Stimulated activated CD8-positive, alpha-beta memory T cell treated with anti-CD3 and anti-CD28 coated beads, Interleukin-15, amount 100 ng/mL, for 24 hours (primary cell): ENCODE measurements around the gene MTPN.

Experiments
- DNase-seq: peaks from one replicate; pipeline ENCODE4 v3.0.0-alpha.2; 2020; ENCODE audit warnings: low read depth

The MTPN gene, protein sequence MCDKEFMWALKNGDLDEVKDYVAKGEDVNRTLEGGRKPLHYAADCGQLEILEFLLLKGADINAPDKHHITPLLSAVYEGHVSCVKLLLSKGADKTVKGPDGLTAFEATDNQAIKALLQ

DNA sequence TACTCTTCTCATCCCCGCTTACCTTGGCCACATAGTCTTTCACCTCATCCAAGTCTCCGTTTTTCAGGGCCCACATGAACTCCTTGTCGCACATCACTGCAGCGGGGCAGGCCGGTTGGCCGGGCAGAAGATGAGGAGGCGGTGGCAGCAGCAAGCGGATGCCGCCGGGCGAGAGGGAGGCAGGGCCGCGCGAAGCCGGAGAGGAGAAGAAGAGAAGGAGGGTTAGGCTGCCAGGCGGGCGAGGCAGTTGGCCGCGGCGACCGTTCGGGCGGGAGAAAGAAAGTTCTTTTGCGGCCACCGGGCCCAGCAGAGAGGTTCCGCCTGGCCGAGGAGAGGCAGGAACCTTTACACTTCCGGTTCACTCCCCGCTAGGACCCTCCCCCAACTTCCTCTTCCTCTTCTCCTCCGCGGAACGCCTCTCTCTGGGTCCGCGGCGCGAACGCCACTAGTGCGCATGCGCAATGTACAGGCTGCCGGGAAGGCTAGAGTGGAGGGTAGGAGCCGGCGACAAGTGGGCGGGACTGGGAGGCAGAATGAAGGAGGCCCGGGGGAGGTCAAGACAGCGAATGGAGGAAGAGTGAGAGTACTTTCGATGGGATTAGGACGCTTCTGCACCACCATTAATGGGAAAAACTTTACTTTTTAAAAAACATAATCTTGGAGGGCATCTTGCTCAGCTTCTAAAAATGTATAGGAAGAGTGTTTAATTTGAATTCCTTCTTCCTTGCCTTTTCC, at the start of gene MTPN:
TSS of gene MTPN (minus strand) at position 353 of the 735 bp plus-strand sequence. CDS start at position 94, 259 bp downstream.
- peak; percentile 92 for DNase-seq

DNA sequence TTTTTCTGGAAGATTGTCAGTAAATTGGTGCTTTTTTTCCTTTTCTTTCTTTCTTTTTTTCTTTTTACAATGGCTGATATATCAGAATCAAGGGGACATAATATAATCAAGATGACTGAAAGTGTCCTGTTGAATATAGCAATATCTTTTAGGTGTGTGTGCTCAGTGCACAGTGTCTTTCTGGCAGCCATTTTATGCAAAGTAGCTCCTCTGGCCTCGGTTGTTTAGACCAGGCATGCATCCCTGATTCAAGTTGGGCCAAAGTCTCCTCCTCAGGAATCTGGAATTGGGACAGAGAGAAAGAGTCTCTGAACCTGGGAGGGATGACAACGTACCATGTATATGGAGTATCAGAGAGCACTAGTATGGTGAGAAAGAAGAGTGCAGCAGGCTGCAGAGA, 49.0 kb upstream of the MTPN start:
- DNase-seq: no peak

DNA sequence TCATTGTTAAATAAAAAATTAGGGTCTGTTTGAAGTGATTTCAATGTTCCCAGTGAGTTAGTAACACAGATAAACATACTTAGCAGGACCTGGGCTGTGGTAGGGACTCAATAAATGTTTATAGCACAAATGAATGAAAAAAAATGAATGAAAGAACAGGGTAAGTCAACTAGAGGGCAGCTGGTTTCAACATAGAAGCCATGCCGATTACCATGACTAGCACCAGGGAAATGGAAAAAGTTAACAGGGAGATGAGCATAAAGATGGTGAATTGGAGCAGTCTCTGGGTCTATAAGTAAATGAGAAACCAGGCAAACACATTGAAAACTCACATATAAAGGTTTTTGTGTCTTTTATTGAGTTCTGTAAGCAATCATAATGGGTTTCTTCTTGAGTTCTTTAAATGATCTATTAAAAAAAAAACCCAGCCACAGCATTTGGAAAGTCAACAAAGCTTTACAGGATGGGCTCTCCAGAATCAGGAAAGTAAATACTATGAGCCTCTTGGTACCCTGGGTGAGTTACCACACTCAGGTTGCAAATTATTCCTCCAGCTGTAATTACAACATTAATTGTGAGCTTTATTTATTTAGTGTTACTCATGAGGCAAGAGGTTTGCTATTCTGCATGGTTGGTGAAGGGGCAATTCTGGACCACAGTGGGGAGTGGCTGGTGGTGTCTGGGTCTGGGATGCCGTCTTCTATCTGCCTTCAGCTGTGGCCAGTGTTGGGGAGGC, 46.1 kb upstream of the MTPN start:
- no peak for DNase-seq

DNA sequence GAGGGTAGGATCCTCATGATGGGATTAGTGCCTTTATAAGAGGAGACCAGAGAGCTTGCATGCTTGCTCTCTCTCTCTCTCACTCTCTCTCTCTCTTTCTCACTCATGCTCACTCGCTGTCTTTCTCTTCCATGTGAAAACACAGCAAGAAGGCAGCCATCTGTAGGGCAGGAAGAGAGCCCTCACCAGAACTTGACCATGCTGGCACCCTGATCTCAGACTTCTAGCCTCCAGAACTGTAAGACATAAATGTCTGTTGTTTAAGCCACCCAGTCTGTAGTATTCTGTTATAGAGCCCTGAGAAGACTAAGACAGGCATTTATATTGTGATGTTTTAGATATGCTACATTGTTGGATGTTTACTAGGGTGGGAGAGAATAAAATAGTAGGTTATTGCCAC, 43.4 kb upstream of the MTPN start:
- DNase-seq: no peak

DNA sequence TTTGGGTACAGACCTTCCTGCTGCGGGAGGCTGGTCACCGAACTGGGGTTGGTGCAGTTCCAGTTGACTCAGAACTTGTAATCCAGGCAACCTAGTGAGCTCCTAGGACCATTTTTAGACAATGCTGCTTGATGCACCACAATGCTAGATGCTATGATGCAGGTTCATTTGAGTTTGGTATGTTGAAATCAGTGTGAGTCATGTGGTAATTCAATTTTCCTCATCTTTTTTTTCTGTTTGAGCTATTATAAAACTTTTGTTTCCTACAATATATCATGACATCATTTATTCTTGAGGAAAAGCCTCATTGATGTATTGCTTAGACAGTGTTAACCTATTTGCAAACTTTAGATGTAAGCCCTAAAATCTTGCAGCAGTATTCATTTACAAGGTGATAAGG, 40.9 kb upstream of the MTPN start:
- no peak for DNase-seq

DNA sequence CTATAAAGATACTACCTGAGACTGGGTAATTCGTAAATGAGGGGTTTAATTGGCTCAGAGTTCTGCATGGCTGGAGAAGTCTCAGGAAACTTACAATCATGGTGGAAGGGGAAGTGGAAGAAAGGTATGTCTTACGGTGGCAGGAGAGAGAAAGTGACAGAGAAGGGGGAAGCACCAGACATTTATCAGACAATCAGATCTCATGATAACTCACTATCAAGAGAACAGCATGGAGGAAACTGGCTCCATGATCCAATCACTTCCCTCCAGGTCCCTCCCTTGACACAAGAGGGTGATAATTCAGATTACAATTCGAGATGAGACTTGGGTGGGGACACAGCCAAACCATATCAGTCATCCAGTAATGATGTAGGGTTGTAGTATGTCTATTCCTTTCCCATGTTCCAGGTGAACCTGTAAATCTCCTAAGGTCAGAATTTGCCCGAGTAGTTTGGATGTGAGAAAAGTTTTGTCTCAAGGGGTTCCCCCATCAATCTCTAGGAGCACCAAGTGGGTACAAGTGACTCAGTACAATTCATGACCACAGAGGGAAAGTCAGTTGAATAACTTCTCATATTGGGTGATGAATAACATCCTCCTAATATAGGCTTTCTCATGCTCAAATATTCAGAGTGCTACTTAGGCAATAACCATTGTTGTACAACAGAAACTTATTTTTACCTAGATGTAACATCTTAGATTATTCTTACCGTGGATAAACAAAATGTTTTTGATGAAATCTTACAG, 39.7 kb upstream of the MTPN start:
- DNase-seq: no peak

DNA sequence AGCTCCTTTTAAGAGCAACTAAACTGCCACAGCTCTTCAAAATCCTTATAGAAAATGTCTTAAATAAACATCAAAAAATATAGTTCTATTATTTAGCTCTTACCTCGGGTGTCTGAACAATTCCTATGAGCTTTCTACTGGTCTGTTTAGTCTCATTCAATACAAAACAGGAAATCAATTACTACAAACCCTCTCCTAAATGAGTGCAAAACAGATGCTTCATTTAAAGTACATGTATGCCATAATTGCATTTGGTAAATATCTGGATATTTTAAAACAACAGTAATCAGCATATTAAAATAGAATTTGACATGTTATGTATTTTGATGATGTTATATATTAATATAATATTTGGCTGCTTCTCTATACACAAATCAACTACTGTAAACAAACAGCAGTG, 38.5 kb upstream of the MTPN start:
- no peak for DNase-seq

DNA sequence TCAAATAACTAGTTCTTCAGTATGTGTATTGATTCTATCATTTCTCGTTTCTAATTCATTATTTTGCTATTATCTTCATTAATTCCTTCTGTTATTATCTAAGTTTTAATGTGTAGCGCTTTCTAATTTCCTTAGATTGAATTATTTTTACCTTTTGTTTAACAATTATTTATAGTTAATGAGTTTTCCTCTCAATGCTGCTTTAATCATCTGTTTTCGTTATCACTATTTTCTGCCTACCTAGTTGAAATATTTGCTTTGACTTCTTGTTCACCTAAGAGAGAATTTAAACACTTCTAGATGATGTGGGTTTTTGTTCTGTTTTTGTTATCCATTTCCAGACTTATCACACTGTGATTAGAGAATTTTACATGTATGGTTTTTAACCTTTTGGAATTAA, 37.5 kb upstream of the MTPN start:
- no peak for DNase-seq

DNA sequence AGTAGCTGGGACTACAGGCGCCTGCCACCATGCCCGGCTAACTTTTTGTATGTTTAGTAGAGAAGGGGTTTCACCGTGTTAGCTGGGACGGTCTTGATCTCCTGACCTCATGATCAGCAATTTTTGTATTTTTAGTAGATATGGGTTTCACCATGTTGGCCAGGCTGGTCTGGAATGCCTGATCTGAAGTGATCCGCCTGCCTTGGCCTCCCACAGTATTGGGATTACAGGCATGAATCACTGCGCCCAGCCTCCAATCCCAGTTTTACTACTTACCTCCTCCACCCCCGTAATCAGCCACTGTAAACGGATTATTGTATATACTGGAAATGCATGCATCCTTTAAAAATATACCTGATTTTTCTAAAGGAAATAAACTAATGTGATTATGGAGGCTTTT, 35.1 kb upstream of the MTPN start:
- no peak for DNase-seq

DNA sequence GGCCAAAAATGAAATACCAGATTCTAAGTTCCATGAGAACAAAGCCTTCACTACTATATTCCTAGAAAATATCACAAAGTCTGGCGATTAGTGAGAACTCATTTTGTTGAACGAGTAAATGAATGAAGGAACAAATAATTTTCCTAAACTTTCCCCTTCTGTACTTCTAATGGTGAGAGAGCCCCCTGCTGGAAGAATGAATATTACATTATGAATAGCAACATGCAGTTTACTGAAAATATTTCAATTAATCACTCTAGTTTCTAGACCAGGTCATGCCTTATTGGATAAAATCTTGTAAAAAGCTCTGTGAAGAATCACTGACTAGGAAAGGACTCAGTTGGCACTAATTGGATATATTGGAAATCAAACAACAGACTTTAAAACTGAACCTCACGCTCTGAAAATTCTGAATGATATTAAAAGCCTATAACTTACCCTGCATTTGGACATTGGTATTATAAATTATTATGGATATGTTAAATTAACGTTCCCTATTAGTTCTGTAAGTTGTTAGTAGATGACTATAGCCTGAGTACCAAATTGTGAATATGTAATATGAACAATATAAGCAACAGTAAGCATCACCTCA, 32.4 kb upstream of the MTPN start:
- no peak for DNase-seq

DNA sequence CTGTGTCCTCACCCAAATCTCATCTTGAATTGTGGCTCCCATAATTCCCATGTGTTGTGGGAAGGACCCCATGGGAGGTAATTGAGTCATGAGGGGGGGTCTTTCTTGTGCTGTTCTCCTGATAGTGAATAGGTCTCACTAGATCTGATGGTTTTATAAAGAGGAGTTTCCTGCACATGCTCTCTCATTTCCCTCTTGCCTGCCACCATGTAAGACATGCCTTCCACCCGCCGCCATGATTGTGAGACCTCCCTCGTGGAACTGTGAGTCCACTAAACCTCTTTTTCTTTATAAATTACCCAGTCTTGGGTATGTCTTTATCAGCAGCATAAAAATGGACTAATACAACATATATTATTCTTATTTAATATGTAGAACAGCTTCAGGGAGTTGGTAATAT, 29.0 kb upstream of the MTPN start:
- no peak for DNase-seq

DNA sequence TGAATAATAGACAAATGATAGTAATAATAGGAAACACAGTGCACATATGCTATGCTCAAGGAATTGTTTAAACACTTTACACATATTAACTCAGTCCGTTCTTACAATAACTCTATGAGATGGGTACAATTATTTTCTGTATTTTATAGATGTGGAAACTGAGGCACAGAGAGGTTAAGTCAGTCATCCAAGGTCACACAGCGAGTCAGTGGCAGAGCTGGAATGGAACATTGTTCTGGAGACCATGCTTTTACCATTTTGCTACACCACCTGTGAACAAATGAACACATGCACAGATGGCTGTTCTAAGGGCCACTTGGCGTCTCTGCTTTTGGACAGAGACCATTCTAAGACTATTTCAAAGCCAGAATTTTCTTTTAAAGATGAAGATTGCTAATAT, 26.9 kb upstream of the MTPN start:
- no peak for DNase-seq

DNA sequence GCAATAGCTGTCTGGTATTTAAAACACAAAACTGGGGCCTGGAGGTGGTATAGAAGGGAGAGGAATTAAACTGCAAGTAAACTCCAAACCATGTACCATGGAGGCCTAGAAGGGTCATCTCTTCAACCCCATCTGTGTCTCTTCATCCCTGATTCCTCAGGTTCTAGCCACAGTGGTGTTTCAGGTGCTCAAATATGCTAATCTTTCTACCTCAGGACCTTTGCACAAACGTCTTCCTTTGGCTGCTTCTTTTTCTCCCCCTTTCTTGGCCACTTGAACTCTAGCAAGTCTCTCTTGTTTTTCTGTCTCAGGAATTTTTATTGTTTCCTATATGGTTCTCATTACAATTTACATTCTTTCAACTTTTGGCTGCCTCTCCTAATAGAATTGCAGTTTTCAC, 25.6 kb upstream of the MTPN start:
- DNase-seq: no peak

DNA sequence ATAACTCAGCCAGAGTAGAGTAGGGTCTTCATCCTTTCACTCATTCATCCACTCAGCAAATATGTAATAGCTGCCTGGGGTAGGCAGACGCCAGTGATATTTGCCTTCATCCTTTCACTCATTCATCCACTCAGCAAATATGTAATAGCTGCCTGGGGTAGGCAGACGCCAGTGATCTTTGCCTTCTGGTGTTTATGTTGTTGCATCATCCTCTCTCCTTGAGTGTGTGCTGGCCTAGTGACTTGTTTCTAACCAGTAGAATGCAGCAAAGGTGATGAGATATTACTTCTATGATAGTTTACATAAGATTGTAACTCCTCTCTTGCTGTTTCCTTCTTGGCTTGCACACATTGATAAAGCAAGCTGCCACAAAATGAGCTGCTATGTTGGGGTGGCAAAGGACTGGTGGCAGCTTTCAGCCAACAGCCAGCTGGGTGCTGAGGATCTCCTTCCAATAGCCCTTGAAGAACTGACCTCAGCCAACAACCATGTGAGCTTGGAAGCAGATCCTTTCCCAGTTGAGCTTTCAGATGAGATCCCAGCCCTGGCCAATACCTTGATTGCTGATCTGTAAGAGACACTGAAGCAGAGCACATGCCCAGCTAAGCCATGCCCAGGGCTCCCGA, 23.2 kb upstream of the MTPN start:
- DNase-seq: no peak

DNA sequence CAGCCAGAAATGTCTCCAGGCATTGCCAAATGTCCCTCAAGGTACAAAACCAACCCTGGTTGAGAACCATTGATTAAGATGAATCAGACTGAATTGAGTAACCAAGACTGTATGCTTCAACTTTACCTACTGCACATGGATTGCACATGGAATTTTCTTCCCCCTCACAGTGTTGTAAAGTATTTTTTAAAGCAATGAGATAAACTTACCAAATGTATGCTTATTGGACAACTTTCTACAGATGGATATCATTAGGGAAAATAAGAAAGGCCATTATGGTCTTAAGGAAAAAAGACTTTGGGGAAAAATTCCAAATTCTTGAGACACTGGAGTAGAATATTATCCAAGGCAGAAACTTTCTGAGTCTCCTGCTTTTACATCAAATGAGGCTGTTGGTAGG, 20.9 kb upstream of the MTPN start:
- no peak for DNase-seq

DNA sequence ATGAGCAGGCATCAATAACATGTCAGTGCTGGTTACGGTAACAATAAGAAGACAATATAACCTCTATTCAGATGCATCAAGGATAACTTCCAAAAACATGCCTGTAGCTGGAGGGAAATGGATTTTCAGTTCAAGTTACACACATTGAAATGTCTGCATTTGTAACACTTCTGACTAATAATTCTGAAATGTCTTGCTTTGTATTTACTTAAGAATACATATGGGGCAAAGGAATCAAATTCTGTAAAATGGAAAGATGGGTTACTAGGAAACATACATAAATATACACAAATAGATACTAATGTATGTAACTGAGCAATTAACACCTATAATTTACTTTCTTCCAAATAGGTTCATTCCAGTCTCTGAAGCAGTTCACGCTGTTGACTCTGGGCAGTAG, 18.6 kb upstream of the MTPN start:
- DNase-seq: no peak

DNA sequence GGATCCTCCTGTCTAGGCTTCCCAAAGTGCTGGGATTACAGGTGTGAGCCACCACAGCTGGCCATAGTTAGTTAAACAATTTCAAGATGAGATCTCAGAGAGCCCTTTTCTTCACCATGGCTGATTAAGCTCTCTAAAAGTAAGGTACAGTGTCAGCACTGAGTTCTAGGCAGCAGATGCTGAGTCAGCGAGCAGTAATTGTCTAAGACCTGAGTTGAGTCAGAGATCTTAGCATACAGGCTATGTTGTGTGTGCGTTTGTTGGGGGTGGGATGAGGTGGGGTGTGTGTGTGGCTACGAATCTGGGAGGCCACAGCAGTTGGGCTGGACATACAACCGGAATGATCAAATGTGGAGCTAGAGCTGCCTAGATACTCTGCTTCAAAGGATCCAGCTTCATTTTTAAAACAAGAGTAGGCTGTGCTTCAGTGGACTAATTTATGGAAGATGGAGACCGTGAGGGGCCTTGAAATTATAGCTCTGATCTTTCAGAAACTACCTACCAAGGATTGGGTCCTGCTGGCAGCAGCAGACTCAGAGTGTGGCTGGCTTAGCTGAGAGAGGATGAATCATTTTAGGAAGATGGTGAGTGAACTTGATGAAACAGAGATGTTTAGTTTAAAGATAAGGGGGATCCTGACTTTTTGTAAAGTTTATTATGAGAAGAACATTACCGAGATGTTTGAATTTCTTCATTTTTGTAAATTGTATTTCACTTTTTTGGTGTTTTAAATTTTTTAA, 17.5 kb upstream of the MTPN start:
- DNase-seq: no peak

DNA sequence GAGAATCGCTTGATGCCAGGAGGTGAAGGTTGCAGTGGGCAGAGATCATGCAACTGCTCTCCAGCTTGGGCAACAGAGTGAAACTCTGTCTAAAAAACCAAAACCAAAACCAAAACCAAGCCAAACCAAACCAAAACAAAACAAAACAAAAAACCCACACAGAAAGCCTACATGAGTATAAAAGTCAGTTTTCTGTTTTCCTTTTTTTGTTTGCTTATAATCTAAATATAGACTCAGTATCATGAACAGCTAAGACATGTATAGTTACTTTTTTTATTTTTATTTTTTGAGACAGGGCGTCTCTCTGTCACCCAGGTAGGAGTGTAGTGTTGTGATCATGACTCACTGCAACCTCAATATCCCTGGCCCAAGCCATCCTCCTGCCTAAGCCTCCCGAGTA, 16.8 kb upstream of the MTPN start:
- DNase-seq: no peak

DNA sequence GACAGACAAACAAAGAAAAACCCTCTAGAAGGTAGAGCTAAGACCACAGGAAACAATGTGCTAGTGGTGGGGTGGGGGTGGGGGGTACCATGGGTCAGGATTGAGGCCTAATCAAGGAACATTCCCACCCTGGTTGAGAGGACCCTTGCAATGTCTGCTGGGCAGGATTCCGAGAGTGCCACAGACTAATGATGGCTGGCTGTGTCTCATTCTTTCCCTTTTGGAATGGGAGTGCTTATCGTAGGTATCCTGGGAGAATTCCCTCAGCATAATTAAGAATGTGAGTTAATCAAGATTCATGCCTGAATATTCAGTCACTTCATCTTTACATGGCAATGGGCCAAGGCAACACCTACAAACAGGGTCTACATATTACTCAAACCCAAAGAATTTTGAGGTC, 14.7 kb upstream of the MTPN start:
- no peak for DNase-seq

DNA sequence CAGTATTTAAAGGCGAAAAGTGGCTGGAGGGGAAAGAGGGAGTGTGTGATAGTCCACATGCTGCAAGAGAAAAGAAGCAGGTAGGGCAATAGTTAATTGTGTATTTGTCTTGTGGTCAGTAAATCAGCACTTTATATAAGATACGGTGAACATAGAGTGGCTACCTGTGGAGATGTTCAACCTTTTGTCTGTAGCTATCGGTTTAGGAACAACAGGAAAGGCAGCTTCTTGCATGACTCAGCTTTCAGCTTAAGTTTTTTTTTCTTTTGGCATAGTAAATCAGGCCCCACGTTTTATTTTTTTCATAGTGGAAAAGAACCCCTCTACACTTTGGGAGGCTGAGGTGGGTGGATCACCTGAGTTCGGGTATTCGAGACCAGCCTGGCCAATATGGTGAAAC, 14.2 kb upstream of the MTPN start:
- no peak for DNase-seq

DNA sequence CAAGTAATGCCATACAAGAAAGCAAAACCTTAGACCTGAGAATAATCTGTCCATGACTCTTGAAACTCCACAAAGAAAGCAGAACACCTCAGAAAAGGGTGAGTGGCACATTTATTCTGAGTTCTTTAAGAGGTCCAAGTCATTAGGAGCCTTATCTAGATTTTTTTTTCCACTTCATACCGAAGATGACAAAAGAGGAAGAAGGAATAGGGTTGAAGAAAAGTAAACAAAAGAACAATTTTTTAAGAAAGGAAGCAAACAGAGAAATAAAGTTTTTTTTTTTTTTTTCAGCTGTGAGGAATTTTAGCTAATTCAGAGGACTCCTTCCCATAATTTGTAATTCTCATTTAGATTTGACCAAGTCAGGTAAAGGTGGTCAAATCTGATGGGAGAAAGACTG, 13.1 kb upstream of the MTPN start:
- DNase-seq: no peak
